Gastroesophageal sphincter (tissue), 4 donors: ENCODE data around the gene FPR1. TPM values are rescaled to one million over a fixed set of nuclear protein-coding genes. Genes with fewer than 3 reads are reported as not detected.
A peak's percentile ranks its signal among the peaks of the same experiment; 100 is the strongest.

Experiments used
- ATAC-seq: fragments of 150-250 bp; one replicate; pipeline ENCODE4 v1.9.1; 2016; ENCODE audit warnings: mild to moderate bottlenecking, moderate library complexity
- H3K27ac ChIP-seq, 4 donors: fragments of 200-600 bp; sonication (generic) in 3 of 4; 1 replicate in 3 of 4; 2 replicates in 1 of 4; pipeline ENCODE4 v1.5.1; 2016 to 2019
- H3K27me3 ChIP-seq: fragments of 200-600 bp; sonication (generic); one replicate; pipeline ENCODE4 v1.5.1; 2019
- H3K36me3 ChIP-seq, 2 donors: fragments of 200-600 bp; sonication (generic); one replicate each; pipeline ENCODE4 v1.5.1; 2019; ENCODE audit warnings: control low read depth in 1 of 2
- H3K4me1 ChIP-seq, 3 donors: fragments of 200-600 bp; sonication (generic); 1 replicate in 2 of 3; 2 replicates in 1 of 3; pipeline ENCODE4 v1.5.1; 2016 to 2019; ENCODE audit warnings: control low read depth in 2 of 3
- H3K4me3 ChIP-seq, 2 donors: fragments of 200-600 bp; sonication (generic); one replicate each; pipeline ENCODE4 v1.5.1; 2019; ENCODE audit warnings: mild to moderate bottlenecking in 1 of 2, moderate library complexity in 1 of 2
- H3K9me3 ChIP-seq, 3 donors: fragments of 200-600 bp; sonication (generic); one replicate each; pipeline ENCODE4 v1.5.1; 2017 to 2019; ENCODE audit warnings: control low read depth in 2 of 3
- CTCF ChIP-seq, 4 experiments: fragments of 200-600 bp in 2 of 4; fragments of 450-650 bp in 2 of 4; sonication (generic) in 1 of 4; IDR thresholded peaks; one replicate each; pipeline ENCODE4 v1.5.1; 2017 to 2019; ENCODE audit warnings: antibody characterized with exemption in 4 of 4, mild to moderate bottlenecking in 2 of 4, moderate library complexity in 2 of 4
- EP300 ChIP-seq: sonication (generic); formaldehyde crosslinking; IDR thresholded peaks from one replicate; pipeline ENCODE4 v1.6.1; 2017; ENCODE audit warnings: antibody characterized with exemption, mild to moderate bottlenecking
- POLR2A ChIP-seq, 2 donors: fragments of 450-650 bp; IDR thresholded peaks; one replicate each; pipeline ENCODE4 v1.6.1; 2017; ENCODE audit warnings: antibody characterized with exemption in 2 of 2, mild to moderate bottlenecking in 2 of 2, moderate library complexity in 1 of 2
- POLR2AphosphoS5 ChIP-seq: sonication (generic); formaldehyde crosslinking; IDR thresholded peaks from one replicate; pipeline ENCODE4 v1.6.1; 2017; ENCODE audit warnings: antibody characterized with exemption
- WGBS, 2 donors: methylation state at CpG; one replicate each; pipeline ENCODE4 v1.1.5; 2018; ENCODE audit warnings: low coverage in 1 of 2; 5-methylcytosine and 5-hydroxymethylcytosine counted together
- total RNA-seq, 4 donors: library from RNA; depleted of rRNA; stranded (reverse); fragments of >200 nt; gene quantifications; one replicate each; pipeline ENCODE4 v1.1.0, GENCODE V29; 2016

FPR1 gene
- total RNA-seq, 4 donors from 2014 or later, result 0.93 to 19.8 (median 9.2) TPM

- H3K27me3 ChIP-seq, result peaks cover 27% of the 10 kb centered on the region
Measured at GRCh38 chr19:51713319-51714285, 38.1 kb downstream of the FPR1 start.

GRCh38 chr19:51712461-51713081, 39.1 kb downstream of the FPR1 start:
- TF ChIP-seq CTCF (IDR thresholded peaks at IDR 0.05) (peak in 1 of 4 experiments; percentile 11), EP300 (no peak)
- peaks cover 17% of the 10 kb centered on the region for H3K27me3 ChIP-seq
- 13 to 45% methylated on average over 6 to 9 of the region's 9 CpGs for WGBS, 2 donors
- no peak for ATAC-seq
- no peaks in the 10 kb centered on the region for H3K9me3 ChIP-seq
- no peak overlapping the region for H3K27ac ChIP-seq
- no peaks in the 10 kb centered on the region for H3K4me1 ChIP-seq
- H3K36me3 ChIP-seq, result peaks cover 0 to 3% of the 10 kb centered on the region in 2 donors
- H3K4me3 ChIP-seq, result no peak overlapping the region

More at GRCh38 chr19:51713319-51714285, 38.1 kb downstream of the FPR1 start:
- no peaks in the 10 kb centered on the region for H3K36me3 ChIP-seq
- H3K4me3 ChIP-seq, result no peak overlapping the region
- no peaks in the 10 kb centered on the region for H3K4me1 ChIP-seq
- TF ChIP-seq POLR2A (IDR thresholded peaks at IDR 0.05), result no peak
- no peak for TF ChIP-seq EP300
- no peaks in the 10 kb centered on the region for H3K9me3 ChIP-seq
- no peak overlapping the region for H3K27ac ChIP-seq
- 91% methylated on average over 17 of the region's 74 CpGs; no CpG with 5 or more reads in 1 of the 2 donors for WGBS, 2 donors
- no peak for ATAC-seq

- H3K4me1 ChIP-seq, result no peaks in the 10 kb centered on the region
- no peaks in the 10 kb centered on the region for H3K9me3 ChIP-seq
- no peak overlapping the region for H3K4me3 ChIP-seq
- H3K36me3 ChIP-seq, result peaks cover 0 to 9% of the 10 kb centered on the region in 2 donors
- peaks cover 9% of the 10 kb centered on the region for H3K27me3 ChIP-seq
- no peak for TF ChIP-seq CTCF (IDR thresholded peaks at IDR 0.05)
- no peak for TF ChIP-seq POLR2A (IDR thresholded peaks at IDR 0.05)
- no peak for TF ChIP-seq EP300
- TF ChIP-seq POLR2AphosphoS5, result no peak
- ATAC-seq, result no peak
- H3K27ac ChIP-seq, result no peak overlapping the region
- WGBS, 2 donors, result 62% methylated on average over 1 of the region's 1 CpG; no CpG with 5 or more reads in 1 of the 2 donors
Measured at GRCh38 chr19:51711702-51712101, 40.0 kb downstream of the FPR1 start.

GRCh38 chr19:51710163-51710562, 41.5 kb downstream of the FPR1 start:
- no peaks in the 10 kb centered on the region for H3K27me3 ChIP-seq
- H3K9me3 ChIP-seq, result no peaks in the 10 kb centered on the region
- H3K4me1 ChIP-seq, result peaks cover 0 to 11% (median under 1%) of the 10 kb centered on the region in 3 donors
- 50 to 65% methylated on average over 2 of the region's 2 CpGs for WGBS, 2 donors
- TF ChIP-seq POLR2A (IDR thresholded peaks at IDR 0.05) (no peak), EP300 (no peak), POLR2AphosphoS5 (no peak), CTCF (IDR thresholded peaks at IDR 0.05) (no peak)
- no peak overlapping the region for H3K27ac ChIP-seq
- no peak for ATAC-seq
- no peak overlapping the region for H3K4me3 ChIP-seq
- H3K36me3 ChIP-seq, result peaks cover 0 to 24% of the 10 kb centered on the region in 2 donors

- TF ChIP-seq EP300 (no peak), POLR2A (IDR thresholded peaks at IDR 0.05) (no peak), CTCF (IDR thresholded peaks at IDR 0.05) (no peak), POLR2AphosphoS5 (no peak)
- Histone ChIP-seq H3K27ac (no peak overlapping the region), H3K4me3 (no peak overlapping the region), H3K27me3 (no peaks in the 10 kb centered on the region), H3K36me3 (peaks cover 0 to 27% of the 10 kb centered on the region in 2 donors), H3K9me3 (no peaks in the 10 kb centered on the region), H3K4me1 (peaks cover 0 to 17% (median 6%) of the 10 kb centered on the region in 3 donors)
- no peak for ATAC-seq
- 64 to 75% methylated on average over 5 to 6 of the region's 6 CpGs for WGBS, 2 donors
Measured at GRCh38 chr19:51709575-51709974, 42.1 kb downstream of the FPR1 start.
